ENCODE results near the gene MEIKIN.

DNA sequence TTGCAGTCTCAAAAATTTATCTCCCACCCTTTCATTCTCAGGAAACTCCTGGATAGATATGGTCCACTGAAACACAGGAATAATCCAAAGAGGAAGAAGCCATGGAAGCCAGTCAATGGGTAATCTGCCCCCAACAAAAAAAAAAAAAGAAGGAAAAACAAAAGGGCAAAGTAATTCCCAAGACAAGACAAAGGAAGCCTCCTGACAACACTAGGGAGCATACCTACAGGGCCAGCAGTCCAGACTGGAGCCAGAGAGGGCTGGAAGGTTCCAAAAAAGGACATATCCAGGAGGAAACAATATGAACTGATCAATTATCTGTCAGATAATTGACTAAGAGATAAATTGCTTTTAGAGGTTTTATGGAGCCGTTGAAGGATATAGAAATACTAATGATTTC lies 161.6 kb downstream of the MEIKIN start:
- TF ChIP-seq CTCF (IDR thresholded peaks at IDR 0.05) (no peak), POLR2A (IDR thresholded peaks at IDR 0.05) (no peak)

Measured in uterus (tissue), 2 donors.